Endometrial microvascular endothelial cells (primary cell): Measurements from ENCODE around the gene FAM107A. TPM values are rescaled to one million over a fixed set of nuclear protein-coding genes. Genes with fewer than 3 reads are reported as not detected.
"Not testable (repeated sequence)": the region's sequence is repeated elsewhere in the genome, so short reads cannot be mapped to it uniquely, and the experiment has no call there.

Source experiments
- in situ Hi-C: cut with HindIII; loops from 2 replicates; pipeline ENCODE4 v1.10.0; 2017; ENCODE audit warnings: low sequenced_read_pairs, low pct_unique_long_range_greater_than_20kb; ENCODE audit errors: inconsistent ontology term
- total RNA-seq: library from RNA; depleted of rRNA; stranded (reverse); fragments of >200 nt; gene quantifications from one replicate; pipeline ENCODE4 v1.2.3, GENCODE V29; 2015; ENCODE audit errors: inconsistent ontology term

The FAM107A gene
- total RNA-seq, 1 donor from 2014 or later: 150 TPM

- in situ Hi-C loops: no loop called here
These were observed 25.5 kb downstream of the FAM107A start for GRCh38 chr3:58551636-58552180.

GRCh38 chr3:58544541-58544940 is 32.6 kb downstream of the FAM107A start:
- in situ Hi-C loops: no loop called here

- in situ Hi-C loops: no loop called here
These were observed 36.9 kb downstream of the FAM107A start for GRCh38 chr3:58540176-58540858.

- in situ Hi-C loops: no loop called here
These were observed 37.6 kb downstream of the FAM107A start for GRCh38 chr3:58539626-58540025.

- in situ Hi-C loops: no loop called here
These were observed 39.5 kb downstream of the FAM107A start for GRCh38 chr3:58537412-58538301.

GRCh38 chr3:58536501-58537411 is 40.4 kb downstream of the FAM107A start, which contains the start of gene ACOX2:
Gene ACOX2, minus strand, starts transcription at chr3:58537190. Its CDS starts 2,084 bp downstream, at chr3:58535106.
- in situ Hi-C loops: no loop called here

GRCh38 chr3:58535531-58536500 is 41.4 kb downstream of the FAM107A start:
- in situ Hi-C loops: no loop called here

GRCh38 chr3:58534592-58535494 is 42.3 kb downstream of the FAM107A start:
- in situ Hi-C loops: no loop called here

GRCh38 chr3:58532794-58533220 is 44.4 kb downstream of the FAM107A start:
- in situ Hi-C loops: no loop called here

- in situ Hi-C loops: no loop called here
These were observed 45.2 kb downstream of the FAM107A start for GRCh38 chr3:58531956-58532355.

GRCh38 chr3:58531555-58531954 is 45.6 kb downstream of the FAM107A start:
- in situ Hi-C loops: no loop called here

- in situ Hi-C loops: no loop called here
These were observed 46.8 kb downstream of the FAM107A start for GRCh38 chr3:58530354-58530865.

GRCh38 chr3:58529516-58530353 is 47.5 kb downstream of the FAM107A start:
- in situ Hi-C loops: no loop called here

- in situ Hi-C loops: no loop called here
These were observed 48.6 kb downstream of the FAM107A start for GRCh38 chr3:58528629-58529028.

- in situ Hi-C loops: not testable (repeated sequence)
These were observed 49.8 kb downstream of the FAM107A start for GRCh38 chr3:58527440-58527839.

GRCh38 chr3:58526515-58526957 is 50.7 kb downstream of the FAM107A start:
- in situ Hi-C loops: no loop called here
